GM12878 (cell line): ENCODE results near the gene KLHL3. TPM values are rescaled to one million over a fixed set of nuclear protein-coding genes. Genes with fewer than 3 reads are reported as not detected.

Experiments used
- ATAC-seq: fragments of 200-7000 bp; cut with Tn5 transposase; 3 replicates; pipeline ENCODE4 v1.9.1; 2020; ENCODE audit warnings: mild to moderate bottlenecking, moderate library complexity
- BruUV-seq: library from RNA; stranded (reverse); fragments of 400-500 nt; replicated peaks from 2 replicates; lab custom pipeline; 2021; lab: Mats Ljungman, UMichigan
- CTCF ChIA-PET: fragments of 300-600 bp; sonication (Branson Sonifier 250); formaldehyde crosslinking; extraction: SDS; loops from one replicate; lab custom pipeline; 2021; ENCODE audit warnings: inconsistent platforms; lab: Yijun Ruan, JAX
- POLR2A ChIA-PET: fragments of 350-600 bp; formaldehyde crosslinking; extraction: SDS; loops from one replicate; lab custom pipeline; 2021; ENCODE audit warnings: inconsistent platforms; lab: Charles Lee
- RAD21 ChIA-PET: fragments of 300-600 bp; sonication (Branson Sonifier 250); formaldehyde crosslinking; loops from one replicate; lab custom pipeline; 2023; ENCODE audit warnings: antibody characterized with exemption; ENCODE audit not compliant: unreplicated experiment; lab: Charles Lee
- SMC1A ChIA-PET: fragments of 300-600 bp; sonication (Branson Sonifier 250); formaldehyde crosslinking; loops from one replicate; lab custom pipeline; 2023; ENCODE audit not compliant: unreplicated experiment, uncharacterized antibody; lab: Charles Lee
- DNase-seq: peaks from one replicate; pipeline ENCODE4 v3.0.0-alpha.2; 2011; ENCODE audit warnings: low read depth, low spot score
- FAIRE-seq: peaks from 3 replicates; lab custom pipeline; 2011; peaks lifted over from hg19 to GRCh38; lab: Jason Lieb, UNC
- H2AFZ ChIP-seq: 2 replicates; pipeline ENCODE4 v1.6.0; 2011; ENCODE audit warnings: low read depth, low read length, control low read depth; ENCODE audit not compliant: control insufficient read depth
- H3K27ac ChIP-seq: 2 replicates; pipeline ENCODE4 v1.5.1; 2011; ENCODE audit warnings: control low read depth; ENCODE audit not compliant: control insufficient read depth, insufficient read depth
- H3K27me3 ChIP-seq, 2 experiments: replicated peaks in 1 of 2; 2 replicates each; pipeline versions ENCODE4 v1.6.0 to v1.6.1; 2011; ENCODE audit warnings: low read length in 1 of 2; ENCODE audit not compliant: control insufficient read depth in 2 of 2, insufficient read depth in 2 of 2
- H3K36me3 ChIP-seq, 2 experiments: 2 replicates each; pipeline ENCODE4 v1.5.1; 2011; ENCODE audit warnings: low read length in 1 of 2; ENCODE audit not compliant: control insufficient read depth in 2 of 2, insufficient read depth in 2 of 2
- H3K4me1 ChIP-seq: 2 replicates; pipeline ENCODE4 v1.6.1; 2011; ENCODE audit warnings: mild to moderate bottlenecking, low read length, moderate library complexity, mixed read lengths; ENCODE audit not compliant: control insufficient read depth, insufficient read depth
- H3K4me2 ChIP-seq: 2 replicates; pipeline ENCODE4 v1.6.0; 2011; ENCODE audit warnings: control low read depth; ENCODE audit not compliant: control insufficient read depth, insufficient read depth
- H3K4me3 ChIP-seq: fragments of 200-600 bp; sonication (generic); 2 replicates; pipeline ENCODE4 v1.5.1; 2016
- H3K79me2 ChIP-seq: 2 replicates; pipeline ENCODE4 v1.6.0; 2011; ENCODE audit warnings: low read length; ENCODE audit not compliant: control insufficient read depth, insufficient read depth
- H3K9ac ChIP-seq: 2 replicates; pipeline ENCODE4 v1.8.0; 2011; ENCODE audit warnings: low read length, control low read depth, mixed read lengths; ENCODE audit not compliant: control insufficient read depth, insufficient read depth
- H3K9me3 ChIP-seq: replicated peaks from 3 replicates; pipeline ENCODE4 v1.5.1; 2011; ENCODE audit warnings: mild to moderate bottlenecking, low read length; ENCODE audit not compliant: control insufficient read depth, insufficient read depth
- H4K20me1 ChIP-seq: 2 replicates; pipeline ENCODE4 v1.6.0; 2011; ENCODE audit not compliant: control insufficient read depth, insufficient read depth
- BMI1 ChIP-seq: fragments of 450-650 bp; IDR thresholded peaks from 2 replicates; pipeline ENCODE4 v1.6.1; 2016; ENCODE audit warnings: mild to moderate bottlenecking, moderate library complexity, borderline replicate concordance
- BRCA1 ChIP-seq: IDR thresholded peaks from 2 replicates; pipeline ENCODE4 v1.6.1; 2011; ENCODE audit warnings: low read depth, low read length, improper control_type of control experiment
- CHD2 ChIP-seq: IDR thresholded peaks from 2 replicates; pipeline ENCODE4 v1.6.1; 2011; ENCODE audit warnings: low read depth, low read length, improper control_type of control experiment, borderline replicate concordance
- CHD4 ChIP-seq: fragments of 200-600 bp; sonication (generic); IDR thresholded peaks from 2 replicates; pipeline ENCODE4 v1.6.1; 2016; ENCODE audit warnings: mild to moderate bottlenecking
- EED ChIP-seq: sonication (generic); IDR thresholded peaks from 2 replicates; pipeline ENCODE4 v1.6.1; 2016; ENCODE audit warnings: antibody characterized with exemption, low read depth
- ETV6 ChIP-seq, 2 experiments: fragments of 450-650 bp in 1 of 2; IDR thresholded peaks in 1 of 2; conservative IDR thresholded peaks in 1 of 2; 2 replicates each; pipeline ENCODE4 v1.6.1; 2014; ENCODE audit warnings: antibody characterized with exemption in 1 of 2, borderline replicate concordance in 1 of 2, low read depth in 1 of 2, mild to moderate bottlenecking in 1 of 2, moderate library complexity in 1 of 2
- GABPA ChIP-seq: IDR thresholded peaks from 2 replicates; pipeline ENCODE4 v1.6.1; 2014; ENCODE audit warnings: antibody characterized with exemption, low read depth, mild to moderate bottlenecking, inconsistent platforms
- IKZF2 ChIP-seq, 2 experiments: fragments of 450-650 bp; IDR thresholded peaks; 2 replicates each; pipeline ENCODE4 v1.6.1; 2017; ENCODE audit warnings: mild to moderate bottlenecking in 2 of 2, moderate library complexity in 2 of 2
- TCF3 ChIP-seq: IDR thresholded peaks from 2 replicates; pipeline ENCODE4 v1.6.1; 2012; ENCODE audit warnings: low read depth, mild to moderate bottlenecking, low read length, borderline replicate concordance; ENCODE audit not compliant: insufficient read depth
- ZBTB11 ChIP-seq: fragments of 450-650 bp; formaldehyde crosslinking; IDR thresholded peaks from 2 replicates; pipeline ENCODE4 v1.5.0; 2022; ENCODE audit warnings: mild to moderate bottlenecking, missing genetic modification characterization
- ZNF384 ChIP-seq: IDR thresholded peaks from 2 replicates; pipeline ENCODE4 v1.6.1; 2012; ENCODE audit warnings: low read depth, mild to moderate bottlenecking, low read length, improper control_type of control experiment, borderline replicate concordance
- ZNF592 ChIP-seq: fragments of 450-650 bp; IDR thresholded peaks from 2 replicates; pipeline ENCODE4 v1.6.1; 2017; ENCODE audit warnings: mild to moderate bottlenecking, moderate library complexity
- WGBS: methylation state at CpG from one replicate; pipeline ENCODE4 v1.1.6; 2016; ENCODE audit warnings: low lambda C conversion rate; ENCODE audit not compliant: insufficient replicate concordance, insufficient coverage; ENCODE audit errors: missing lambda C conversion rate; 5-methylcytosine and 5-hydroxymethylcytosine counted together
- in situ Hi-C: fragments of 300-500 bp; cut with MboI; formaldehyde crosslinking; loops from 9 replicates; pipeline ENCODE4 v1.14.3; 2018; ENCODE audit warnings: mixed read lengths
- intact Hi-C: fragments of 100-400 bp; cut with micrococcal nuclease; formaldehyde crosslinking; loops from one replicate; pipeline ENCODE4 v1.14.2; 2022; ENCODE audit not compliant: unreplicated experiment
- polyA plus RNA-seq, 11 experiments: library from polyadenylated mRNA; depleted of rRNA in 4 of 11; unstranded in 6 of 11; stranded (reverse) in 5 of 11; fragments of >200 nt; fragmentation: Nextera tagmentation in 4 of 11; fragmentation: Illumina TruSeq in 1 of 11; extraction: Ambion mirVana in 4 of 11; extraction: Trizol in 1 of 11; gene quantifications; 1 replicate in 1 of 11; 2 replicates in 10 of 11; pipeline versions ENCODE4 v1.2.1 to v1.2.3, GENCODE V29; 2011 to 2016; ENCODE audit warnings: inconsistent platforms in 2 of 11, missing spikeins in 2 of 11, low read depth in 1 of 11
- total RNA-seq, 4 experiments: library from RNA; depleted of rRNA in 3 of 4; stranded (reverse); fragments of >200 nt in 3 of 4; fragmentation: Illumina TruSeq in 1 of 4; extraction: Trizol in 1 of 4; gene quantifications; 2 replicates each; pipeline versions ENCODE4 v1.2.1 to v1.2.3, GENCODE V29; 2013 to 2021

Gene KLHL3
- total and polyA plus RNA-seq, 10 of the 15 experiments (the other 5 are each of a cell fraction or from before 2014, with no cell fraction given) = 1.7 to 11.7 (median 5.6) TPM

GRCh38 chr5:137656558-137656957 is 79.3 kb downstream of the KLHL3 start:
- no peak overlapping the region for H2AFZ ChIP-seq
- H4K20me1 ChIP-seq = no peaks in the 10 kb centered on the region
- TF ChIP-seq ZNF384 (no peak), ETV6 (conservative IDR thresholded peaks at IDR 0.05 in 1 of 2, IDR thresholded peaks at IDR 0.05 in 1 of 2; ENCODE audit: borderline replicate concordance in 1 of 2, low read depth in 1 of 2) (no peak), EED (no peak), ZBTB11 (CRISPR knock-in tag) (no peak), GABPA (no peak), CHD4 (no peak), TCF3 (no peak), BRCA1 (no peak), IKZF2 (IDR thresholded peaks at IDR 0.05) (no peak), CHD2 (no peak), BMI1 (no peak), ZNF592 (no peak)
- TF ChIP-seq, all 136 proteins: peak for 0
- no peaks in the 10 kb centered on the region for H3K9me3 ChIP-seq
- no peak for ATAC-seq
- FAIRE-seq = no peak
- ChIA-PET SMC1A (interaction anchor here (1.6 to 5.2 kb wide), 3 partner anchors 10 to 86 kb away, joined by 5 to 56 read pairs (median 16); partner anchors contain the start of gene KLHL3), CTCF (interaction anchor here (0.6 to 16.9 kb wide), 4 partner anchors 11 to 82 kb away, joined by 3 to 619 read pairs (median 3); partner anchors contain the start of gene KLHL3), POLR2A (no interaction called here), RAD21 (no interaction called here)
- H3K4me3 ChIP-seq = no peak overlapping the region
- in situ Hi-C loops = loop anchor here (5.0 kb wide), 1 partner anchor 81 kb away; the partner anchor contains the start of gene KLHL3
- no peaks in the 10 kb centered on the region for H3K36me3 ChIP-seq
- WGBS = 94% methylated on average over 2 of the region's 2 CpGs
- intact Hi-C loops = no loop called here
- no peak for DNase-seq
- H3K79me2 ChIP-seq = no peaks in the 10 kb centered on the region
- H3K27ac ChIP-seq = no peak overlapping the region
- H3K4me1 ChIP-seq = no peaks in the 10 kb centered on the region
- H3K27me3 ChIP-seq = no peaks in the 10 kb centered on the region
- BruUV-seq = no TSS peak
- H3K9ac ChIP-seq = no peak overlapping the region
- H3K4me2 ChIP-seq = no peak overlapping the region
